NCI-H1105 (cell line): ENCODE measurements around the gene PGBD5.
"Not testable (repeated sequence)": the region's sequence is repeated elsewhere in the genome, so short reads cannot be mapped to it uniquely, and the experiment has no call there.

ENCODE experiments used
- DNase-seq: peaks from one replicate; lab custom pipeline; 2025; lab: John Stamatoyannopoulos, UW

Gene PGBD5

GRCh38 chr1:230426246-230427093 is at the start of gene PGBD5:
TSS of gene PGBD5 (minus strand) at chr1:230426332. CDS start at chr1:230425928, 404 bp downstream.
- DNase-seq = peak; percentile 71

GRCh38 chr1:230474924-230475323 is 48.8 kb upstream of the PGBD5 start:
- DNase-seq = not testable (repeated sequence)

GRCh38 chr1:230470750-230471149 is 44.6 kb upstream of the PGBD5 start:
- not testable (repeated sequence) for DNase-seq

DNA sequence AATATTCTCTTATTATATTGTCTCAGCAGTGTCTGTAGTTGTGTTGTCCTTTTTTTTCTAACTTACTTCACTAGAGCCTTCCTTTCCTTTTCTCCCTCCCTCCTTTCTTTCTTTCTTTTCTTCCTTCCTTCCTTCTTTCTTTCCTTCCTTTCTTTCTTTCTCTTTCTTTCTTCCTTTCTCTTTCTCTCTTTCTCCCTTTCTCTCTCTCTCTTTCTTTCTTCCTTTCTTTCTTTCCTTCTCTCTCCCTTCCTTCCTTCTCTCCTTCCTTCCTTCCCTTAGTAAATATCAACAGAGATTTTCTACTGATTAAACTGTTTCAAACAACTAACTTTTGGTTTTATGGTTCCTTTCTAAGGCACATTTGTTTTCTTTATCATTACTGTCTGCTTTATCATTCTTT is 43.1 kb upstream of the PGBD5 start:
- no peak for DNase-seq

- peak; percentile 22 for DNase-seq
These were observed 39.6 kb upstream of the PGBD5 start for GRCh38 chr1:230465691-230466090.

GRCh38 chr1:230464671-230465070 is 38.5 kb upstream of the PGBD5 start:
- DNase-seq = no peak

- no peak for DNase-seq
These were observed 37.6 kb upstream of the PGBD5 start for GRCh38 chr1:230463760-230464159.

- DNase-seq = no peak
These were observed 37.2 kb upstream of the PGBD5 start for GRCh38 chr1:230463326-230463725.

DNA sequence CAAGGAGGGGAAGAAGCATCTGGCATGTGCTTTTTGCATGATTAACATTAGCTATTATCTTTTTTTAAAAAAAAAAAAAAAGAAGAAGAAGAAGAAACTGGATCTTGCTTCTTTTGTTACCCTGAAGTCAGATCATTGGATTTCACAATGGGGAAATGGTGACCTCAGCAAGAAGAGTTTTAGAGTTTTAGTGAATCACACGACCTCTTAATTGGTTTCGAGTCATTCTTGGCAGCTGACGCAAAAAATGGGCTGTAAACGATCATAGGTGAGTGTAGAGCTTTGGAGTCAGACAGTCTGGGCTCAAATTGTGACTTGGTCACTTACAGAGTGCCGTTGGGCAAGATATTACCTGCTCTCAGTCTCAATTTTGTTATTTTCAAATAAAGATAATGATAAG is 33.3 kb upstream of the PGBD5 start:
- DNase-seq = peak; percentile 72

DNA sequence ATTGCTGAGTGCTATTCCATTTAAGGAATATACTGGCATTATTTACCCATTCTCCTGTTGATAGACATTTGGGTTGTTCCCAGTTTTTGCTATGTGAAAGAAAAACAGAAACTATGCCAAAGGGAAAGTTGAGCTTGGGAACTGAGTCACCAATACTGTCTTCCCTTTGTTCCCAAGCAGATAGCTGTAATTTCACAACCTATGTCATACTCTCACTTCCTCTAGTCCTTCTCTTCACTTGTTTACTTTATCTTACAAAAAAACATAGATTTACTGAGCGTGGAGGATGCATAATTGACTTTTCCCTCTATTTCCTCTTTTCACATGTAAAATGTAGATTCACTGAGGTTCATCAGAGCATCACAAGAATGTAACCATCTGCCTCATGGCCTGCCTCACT is 32.4 kb upstream of the PGBD5 start:
- DNase-seq = no peak

DNA sequence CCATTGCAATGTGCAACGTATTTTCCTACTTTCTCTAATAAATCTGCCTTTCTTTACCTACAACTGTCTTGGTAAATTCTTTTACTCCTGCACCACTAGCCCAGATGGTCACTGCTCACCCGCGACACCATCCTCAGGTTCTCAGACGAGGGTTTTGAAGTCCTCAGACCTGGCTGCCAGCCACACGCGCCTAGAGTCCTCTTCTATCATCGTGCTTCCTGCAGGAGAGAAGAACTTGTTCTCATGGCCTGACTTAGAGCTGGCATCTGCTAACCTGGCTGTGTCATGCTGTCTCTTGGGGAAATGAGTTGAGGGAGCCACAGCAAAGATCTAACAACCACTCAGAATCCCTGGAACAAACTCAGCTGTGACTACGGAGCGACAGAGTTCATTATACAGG is 30.3 kb upstream of the PGBD5 start:
- no peak for DNase-seq

- DNase-seq = no peak
These were observed 29.2 kb upstream of the PGBD5 start for GRCh38 chr1:230455291-230455690.

- no peak for DNase-seq
These were observed 27.2 kb upstream of the PGBD5 start for GRCh38 chr1:230453377-230453776.

GRCh38 chr1:230441183-230442029 is 15.3 kb upstream of the PGBD5 start:
- no peak for DNase-seq

DNA sequence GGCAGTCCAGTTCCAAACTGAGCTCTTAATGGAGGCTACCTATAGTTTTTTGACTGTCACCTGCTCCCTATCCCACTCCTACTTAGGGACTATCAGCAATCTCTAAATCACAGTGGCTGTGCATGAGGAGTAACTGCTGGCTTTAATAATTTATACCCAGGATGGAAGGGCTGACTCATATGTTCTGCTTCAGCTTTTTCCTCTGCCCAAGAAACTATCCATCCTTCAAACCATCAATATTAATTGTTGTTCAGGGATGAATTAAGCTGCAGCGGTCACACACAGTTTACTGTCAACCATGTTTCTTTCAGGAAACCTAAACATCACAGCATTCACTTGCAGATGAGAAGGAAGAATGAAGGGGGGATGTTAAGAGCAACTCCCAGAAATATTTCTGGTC is 9.0 kb upstream of the PGBD5 start:
- no peak for DNase-seq

DNA sequence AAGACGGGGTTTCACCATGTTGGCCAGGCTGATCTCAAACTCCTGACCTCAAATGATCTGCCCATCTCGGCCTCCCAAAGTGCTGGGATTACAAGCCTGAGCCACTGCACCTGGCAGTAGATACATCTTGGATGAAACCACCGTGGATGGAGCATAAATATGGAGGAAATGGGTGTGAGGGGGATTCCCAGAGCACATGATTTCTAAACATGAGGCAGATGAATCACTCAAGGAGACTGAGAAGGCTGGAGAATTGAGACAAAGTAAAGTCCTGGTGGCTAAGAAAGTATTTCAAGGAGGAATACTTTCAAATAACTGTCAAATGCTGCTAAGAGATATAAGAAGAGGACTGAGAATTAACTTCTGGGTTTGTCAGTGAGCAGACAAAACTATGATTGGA is 5.4 kb upstream of the PGBD5 start:
- no peak for DNase-seq

DNA sequence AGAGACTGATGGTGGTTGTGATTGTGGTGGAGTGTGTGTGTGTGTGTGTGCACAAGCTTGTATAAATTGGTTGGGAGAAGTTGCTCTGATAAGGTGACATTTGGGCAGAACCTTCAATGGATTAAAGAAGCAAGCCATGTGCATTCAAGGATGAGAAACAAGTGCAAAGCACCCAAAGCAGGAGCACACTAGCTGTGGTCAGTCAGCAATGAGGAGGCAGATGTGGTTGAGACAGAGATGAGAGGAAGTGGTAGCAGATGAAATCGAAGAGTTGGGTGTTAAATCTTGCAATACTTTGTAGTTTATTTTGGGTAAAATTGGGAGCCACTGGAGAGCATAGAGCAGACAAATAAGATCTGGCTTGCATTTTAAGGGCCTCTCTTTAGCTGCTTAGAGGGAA is 4.4 kb upstream of the PGBD5 start:
- no peak for DNase-seq

DNA sequence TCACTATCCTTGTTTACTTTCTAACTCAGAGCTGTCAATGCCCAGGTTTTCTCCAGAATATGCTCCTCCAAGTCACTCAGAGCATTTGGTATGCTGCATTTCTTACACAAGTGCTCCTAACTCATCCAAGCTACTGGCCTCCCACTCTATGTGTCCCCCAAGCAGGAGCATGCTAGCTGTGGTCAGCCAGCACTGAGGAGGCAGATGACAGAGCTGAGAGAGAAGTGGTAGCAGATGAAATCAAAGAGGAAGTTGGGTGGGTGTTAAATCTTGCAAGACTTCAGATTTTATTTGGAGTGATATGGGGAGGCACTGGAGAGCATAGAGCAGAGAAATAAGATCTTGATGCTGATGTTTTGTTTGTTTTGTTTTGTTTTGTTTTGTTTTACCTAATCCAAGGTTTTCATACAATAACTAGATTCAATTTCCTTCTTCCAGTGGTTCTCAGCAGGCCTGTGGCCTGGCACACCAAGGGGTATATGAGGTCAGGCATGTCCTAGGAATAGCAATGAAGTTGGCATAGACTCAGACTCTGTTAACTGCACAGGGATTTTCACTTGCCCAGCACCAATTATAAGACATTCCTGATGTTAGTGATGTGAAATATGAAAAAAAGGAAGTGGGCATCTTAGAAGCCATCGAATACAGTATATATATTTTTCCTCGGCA is 3.1 kb upstream of the PGBD5 start:
- no peak for DNase-seq

DNA sequence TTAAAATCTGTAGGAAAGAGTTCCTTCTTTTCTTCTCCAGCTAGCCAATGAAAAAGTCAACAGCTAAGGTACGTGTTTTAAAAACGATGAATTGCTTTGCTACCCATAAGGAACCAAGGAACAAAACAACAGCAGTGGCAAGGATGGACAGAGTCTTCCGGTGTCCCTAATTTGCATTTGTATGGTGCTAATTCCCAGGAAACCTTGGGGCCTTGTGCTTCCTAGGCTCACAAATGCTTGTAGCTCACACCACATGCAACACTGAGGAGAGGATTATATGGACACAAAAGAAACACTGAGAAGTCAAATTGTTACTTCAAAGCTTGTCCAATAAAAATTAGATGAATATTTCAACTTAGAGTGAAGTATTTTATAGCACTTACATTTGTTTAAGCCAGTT is 1.8 kb upstream of the PGBD5 start:
- DNase-seq = no peak

DNA sequence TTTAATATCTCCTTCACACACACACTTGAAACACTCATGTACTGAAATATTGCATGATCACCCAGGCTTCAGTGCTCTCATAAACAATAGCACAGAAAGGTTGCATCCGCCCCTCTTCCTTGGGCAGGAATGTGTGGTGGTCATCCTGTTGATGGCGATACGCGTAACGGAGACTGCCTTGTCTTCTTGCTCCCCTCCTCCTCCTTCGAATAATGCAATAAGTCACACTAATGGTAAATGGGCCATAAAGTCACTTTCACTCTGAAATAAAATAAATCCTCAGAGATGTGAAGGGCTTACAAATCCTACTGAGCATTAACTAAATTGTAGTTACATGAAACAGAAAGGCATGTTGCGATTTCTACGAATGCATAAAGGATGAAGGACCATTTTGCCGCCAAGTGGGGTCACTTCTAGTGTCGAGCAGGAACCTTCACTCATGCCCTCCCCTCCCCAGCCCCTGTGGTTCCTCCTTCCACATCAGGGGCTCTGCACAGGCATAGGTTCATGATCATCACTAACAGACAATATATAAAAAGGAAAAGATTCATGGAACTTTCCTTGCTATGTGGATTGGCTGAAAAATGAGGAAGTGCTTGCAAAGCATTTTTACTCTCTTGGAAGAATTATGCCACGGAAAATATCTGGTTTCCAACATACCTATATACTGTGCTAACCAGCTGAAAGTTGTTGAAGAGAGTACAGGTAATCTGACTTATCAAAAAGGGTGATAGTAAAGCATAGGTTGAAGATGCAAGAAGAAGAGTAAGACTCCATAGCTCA is 1.2 kb upstream of the PGBD5 start:
- DNase-seq = no peak

- DNase-seq = no peak
These were observed 660 bp downstream of the PGBD5 start for GRCh38 chr1:230425252-230426091.
